Activated T-cell treated with anti-CD3 and anti-CD28 coated beads, Interleukin-2, amount 50 U/mL, for 24 hours (primary cell): ENCODE data around the gene NRP1.

Experiments used
- DNase-seq: peaks from one replicate; pipeline ENCODE4 v3.0.0-alpha.2; 2020
- H3K27ac Mint-ChIP-seq: 2 replicates; pipeline ENCODE4 v1.8.0; 2020; ENCODE audit warnings: mild to moderate bottlenecking, mixed read lengths
- H3K27me3 Mint-ChIP-seq: 2 replicates; pipeline ENCODE4 v1.8.0; 2020; ENCODE audit warnings: mixed read lengths
- H3K36me3 Mint-ChIP-seq: 2 replicates; pipeline ENCODE4 v1.8.0; 2020; ENCODE audit warnings: low read depth, mixed read lengths
- H3K4me1 Mint-ChIP-seq: 2 replicates; pipeline ENCODE4 v1.8.0; 2020; ENCODE audit warnings: low read depth, mixed read lengths
- H3K4me3 Mint-ChIP-seq: 2 replicates; pipeline ENCODE4 v1.8.0; 2020; ENCODE audit warnings: mild to moderate bottlenecking, moderate library complexity, mixed read lengths
- H3K9me3 Mint-ChIP-seq: 2 replicates; pipeline ENCODE4 v1.8.0; 2020; ENCODE audit warnings: mixed read lengths

The NRP1 gene

GRCh38 chr10:33279276-33279675 lies 55.2 kb downstream of the NRP1 start:
- H3K36me3 Mint-ChIP-seq, result no peaks in the 10 kb centered on the region
- no peak for DNase-seq
- no peak overlapping the region for H3K27ac Mint-ChIP-seq
- H3K9me3 Mint-ChIP-seq, result no peaks in the 10 kb centered on the region
- peaks cover 34% of the 10 kb centered on the region for H3K27me3 Mint-ChIP-seq
- H3K4me3 Mint-ChIP-seq, result no peak overlapping the region
- H3K4me1 Mint-ChIP-seq, result no peaks in the 10 kb centered on the region

DNA sequence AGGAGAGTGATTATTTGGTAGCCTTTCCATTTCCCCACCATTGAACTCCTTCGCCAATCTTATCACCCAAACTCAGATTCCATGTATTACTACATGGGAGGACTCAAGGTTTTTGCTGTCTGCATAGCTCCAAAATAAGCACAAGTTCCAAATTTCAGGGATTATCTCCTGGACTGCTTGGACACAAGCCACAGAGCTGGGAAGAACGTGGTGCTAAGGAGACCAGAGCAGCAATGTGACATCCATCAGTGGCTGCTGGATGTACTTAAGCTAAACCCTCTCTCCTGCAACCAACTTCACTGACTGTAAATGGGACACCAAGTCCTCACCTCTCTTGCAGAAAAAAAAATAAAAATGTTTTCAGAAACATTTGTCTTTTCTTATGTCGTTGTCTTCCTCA lies 56.3 kb downstream of the NRP1 start:
- no peak for DNase-seq
- H3K36me3 Mint-ChIP-seq, result no peaks in the 10 kb centered on the region

DNA sequence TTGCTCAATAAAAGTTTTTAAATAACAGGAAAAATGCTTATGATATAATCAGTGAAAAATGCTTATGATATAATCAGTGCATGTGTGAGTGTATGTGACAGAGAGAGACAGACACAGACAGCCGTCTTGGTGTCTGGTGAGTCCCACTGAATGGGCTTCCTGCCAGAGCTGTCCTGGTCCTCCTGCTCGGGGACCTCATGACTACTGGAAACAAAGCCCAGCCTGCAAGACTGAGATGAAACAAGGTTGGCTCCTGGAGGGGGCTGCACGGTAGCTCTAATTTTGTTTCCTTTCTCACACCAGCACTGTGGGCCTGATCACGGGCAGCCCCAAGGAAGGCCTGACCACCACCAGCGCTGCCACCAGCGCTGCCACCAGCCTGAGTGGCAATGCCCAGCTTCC lies 57.3 kb downstream of the NRP1 start:
- no peaks in the 10 kb centered on the region for H3K4me1 Mint-ChIP-seq
- no peaks in the 10 kb centered on the region for H3K36me3 Mint-ChIP-seq
- no peak for DNase-seq
- H3K4me3 Mint-ChIP-seq, result no peak overlapping the region
- no peaks in the 10 kb centered on the region for H3K9me3 Mint-ChIP-seq
- peaks cover 38% of the 10 kb centered on the region for H3K27me3 Mint-ChIP-seq
- H3K27ac Mint-ChIP-seq, result no peak overlapping the region

More for the DNA sequence above, 56.3 kb downstream of the NRP1 start:
- Mint-ChIP-seq H3K27ac (no peak overlapping the region), H3K9me3 (no peaks in the 10 kb centered on the region), H3K4me3 (no peak overlapping the region), H3K4me1 (no peaks in the 10 kb centered on the region), H3K27me3 (peaks cover 35% of the 10 kb centered on the region)

- peaks cover 41% of the 10 kb centered on the region for H3K27me3 Mint-ChIP-seq
- H3K9me3 Mint-ChIP-seq, result no peaks in the 10 kb centered on the region
- H3K4me1 Mint-ChIP-seq, result no peaks in the 10 kb centered on the region
- no peak for DNase-seq
- H3K4me3 Mint-ChIP-seq, result no peak overlapping the region
- H3K36me3 Mint-ChIP-seq, result no peaks in the 10 kb centered on the region
- H3K27ac Mint-ChIP-seq, result no peak overlapping the region
These were observed 58.1 kb downstream of the NRP1 start for GRCh38 chr10:33276282-33276923.

DNA sequence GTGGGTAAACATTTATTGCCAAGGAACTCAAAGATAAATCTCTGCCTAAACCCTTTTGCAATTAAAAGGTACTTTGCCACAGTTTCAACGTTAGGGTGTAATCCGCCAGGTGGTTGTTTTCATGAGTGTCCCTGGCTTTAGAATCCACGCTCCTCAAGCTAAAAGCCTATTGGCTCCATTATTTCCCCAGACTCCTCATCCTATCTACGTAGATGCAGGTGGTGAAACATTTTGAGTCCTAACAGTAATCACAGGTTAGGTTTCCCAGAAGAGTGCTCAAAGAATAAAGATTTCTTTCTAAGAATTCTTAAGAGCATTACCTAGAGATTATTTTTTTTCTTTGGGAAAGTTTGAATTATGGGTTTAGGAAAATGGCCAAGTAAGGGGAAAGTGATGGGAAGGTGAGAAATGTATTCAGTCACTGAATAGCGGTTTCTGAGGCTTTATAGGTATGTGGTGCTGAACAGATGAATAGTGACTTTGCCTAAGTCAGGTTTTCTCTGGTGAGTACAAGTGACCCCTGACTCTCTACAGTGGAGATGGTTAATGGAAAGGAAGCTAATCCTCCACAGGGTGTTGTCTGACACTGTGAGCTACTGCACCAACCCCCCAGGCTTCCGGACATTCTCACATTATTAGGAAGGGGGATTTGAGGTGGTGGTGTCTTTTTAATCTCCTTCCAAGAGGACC lies 60.2 kb downstream of the NRP1 start:
- Mint-ChIP-seq H3K27ac (no peak overlapping the region), H3K27me3 (peaks cover 44% of the 10 kb centered on the region), H3K9me3 (no peaks in the 10 kb centered on the region), H3K36me3 (no peaks in the 10 kb centered on the region), H3K4me1 (no peaks in the 10 kb centered on the region), H3K4me3 (no peak overlapping the region)
- no peak for DNase-seq

- H3K4me1 Mint-ChIP-seq, result no peaks in the 10 kb centered on the region
- H3K27ac Mint-ChIP-seq, result no peak overlapping the region
- peaks cover 45% of the 10 kb centered on the region for H3K27me3 Mint-ChIP-seq
- no peaks in the 10 kb centered on the region for H3K9me3 Mint-ChIP-seq
- H3K36me3 Mint-ChIP-seq, result no peaks in the 10 kb centered on the region
- DNase-seq, result no peak
- no peak overlapping the region for H3K4me3 Mint-ChIP-seq
These were observed 61.0 kb downstream of the NRP1 start for GRCh38 chr10:33273295-33274002.

DNA sequence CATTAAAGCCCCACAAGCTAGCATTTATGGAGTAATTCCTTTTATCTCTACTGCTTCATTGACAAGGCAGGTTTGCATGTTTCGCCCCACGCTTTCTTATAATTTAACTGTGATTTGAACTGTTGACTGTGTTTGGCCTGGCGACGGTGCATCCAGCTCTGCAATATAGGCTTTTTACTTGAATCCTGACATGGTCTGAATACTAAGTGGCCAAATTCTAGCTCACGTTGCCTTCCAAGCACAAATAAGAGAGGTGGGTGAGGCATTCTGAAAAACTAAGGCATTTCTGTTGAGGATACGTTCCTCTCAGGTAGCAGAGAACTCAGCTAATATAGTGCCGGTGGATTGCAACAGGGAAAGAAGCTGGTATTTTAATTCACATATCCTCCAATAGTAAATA lies 61.8 kb downstream of the NRP1 start:
- no peak for DNase-seq
- Mint-ChIP-seq H3K27ac (no peak overlapping the region), H3K9me3 (no peaks in the 10 kb centered on the region), H3K36me3 (no peaks in the 10 kb centered on the region), H3K4me3 (no peak overlapping the region), H3K27me3 (peaks cover 51% of the 10 kb centered on the region), H3K4me1 (no peaks in the 10 kb centered on the region)

DNA sequence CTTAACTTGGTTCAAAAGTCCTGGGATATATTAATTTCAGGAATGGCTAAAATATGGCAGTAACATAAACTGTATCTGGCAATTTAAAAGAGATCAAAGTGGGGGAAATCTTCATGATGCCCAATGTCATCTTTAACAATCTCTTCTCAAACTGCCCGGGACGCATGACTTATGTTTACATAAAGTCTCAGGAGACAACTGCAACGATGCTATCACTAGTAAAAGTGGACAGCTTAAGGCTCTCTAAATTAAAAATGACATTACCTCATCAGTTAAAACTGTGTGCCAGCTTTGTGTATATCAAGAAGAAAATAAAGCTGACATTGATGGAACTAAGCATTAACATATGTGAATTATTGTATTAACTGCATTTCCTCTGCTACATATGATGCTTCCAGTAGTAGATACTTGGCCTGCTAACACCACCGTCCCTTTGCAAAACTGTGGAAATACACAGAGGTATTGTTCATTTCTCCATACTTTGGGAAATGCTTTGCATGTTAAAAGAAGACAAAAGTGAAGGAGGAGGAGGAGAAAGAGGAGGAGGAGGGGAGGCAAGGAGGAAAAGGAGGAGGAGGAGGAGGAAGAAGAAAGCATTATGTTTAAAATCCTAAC lies 62.4 kb downstream of the NRP1 start:
- H3K27ac Mint-ChIP-seq, result no peak overlapping the region
- H3K4me3 Mint-ChIP-seq, result no peak overlapping the region
- peaks cover 56% of the 10 kb centered on the region for H3K27me3 Mint-ChIP-seq
- H3K9me3 Mint-ChIP-seq, result no peaks in the 10 kb centered on the region
- no peak for DNase-seq
- H3K4me1 Mint-ChIP-seq, result peaks cover 1% of the 10 kb centered on the region
- no peaks in the 10 kb centered on the region for H3K36me3 Mint-ChIP-seq

DNA sequence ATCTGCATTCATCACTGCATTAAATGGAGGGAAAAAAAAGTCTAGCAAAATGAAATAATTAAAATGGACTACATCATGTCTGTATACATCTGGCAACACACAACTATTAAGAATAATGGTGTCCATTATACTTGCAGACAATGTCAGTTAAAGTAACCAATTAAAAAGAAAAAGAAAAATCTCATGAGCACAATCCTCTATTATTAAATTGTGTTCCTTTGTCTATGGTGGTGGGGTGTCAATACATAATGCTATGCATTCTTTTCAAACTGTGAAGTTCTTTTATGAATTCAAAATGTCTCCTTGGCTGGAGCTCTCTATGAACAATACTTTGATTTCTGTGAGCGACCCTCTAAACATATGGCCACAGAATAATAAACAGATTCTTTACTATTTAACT lies 63.5 kb downstream of the NRP1 start:
- no peaks in the 10 kb centered on the region for H3K9me3 Mint-ChIP-seq
- H3K27ac Mint-ChIP-seq, result no peak overlapping the region
- no peaks in the 10 kb centered on the region for H3K36me3 Mint-ChIP-seq
- no peak overlapping the region for H3K4me3 Mint-ChIP-seq
- no peak for DNase-seq
- peaks cover 58% of the 10 kb centered on the region for H3K27me3 Mint-ChIP-seq
- H3K4me1 Mint-ChIP-seq, result peaks cover 9% of the 10 kb centered on the region

DNA sequence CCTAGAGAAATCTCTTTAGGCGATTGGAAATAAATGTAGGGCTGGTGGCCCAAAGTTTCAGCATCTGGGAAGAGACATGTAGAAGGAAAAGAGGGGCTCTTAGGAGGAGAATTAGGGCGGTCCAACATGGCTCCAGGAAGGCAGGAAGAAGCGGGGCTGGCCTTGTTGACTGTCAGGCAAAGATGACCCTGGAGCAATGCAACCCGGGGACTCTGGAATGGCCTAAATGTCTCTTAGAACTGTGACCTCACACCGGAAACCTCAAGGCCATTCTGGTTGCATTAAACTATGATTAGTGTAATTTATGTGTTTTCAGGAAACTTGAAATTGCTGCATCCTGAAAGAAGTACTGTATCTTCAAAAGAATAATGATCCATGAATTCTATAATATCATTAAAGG lies 66.8 kb downstream of the NRP1 start:
- Mint-ChIP-seq H3K36me3 (no peaks in the 10 kb centered on the region), H3K27ac (no peak overlapping the region), H3K9me3 (no peaks in the 10 kb centered on the region), H3K4me1 (peaks cover 39% of the 10 kb centered on the region), H3K4me3 (no peak overlapping the region), H3K27me3 (peaks cover 44% of the 10 kb centered on the region)
- DNase-seq, result no peak

- Mint-ChIP-seq H3K27ac (peak overlapping the region; percentile 77), H3K9me3 (no peaks in the 10 kb centered on the region), H3K36me3 (no peaks in the 10 kb centered on the region), H3K4me3 (no peak overlapping the region), H3K4me1 (peaks cover 40% of the 10 kb centered on the region), H3K27me3 (peaks cover 29% of the 10 kb centered on the region)
- peak; percentile 56 for DNase-seq
These were observed 68.8 kb downstream of the NRP1 start for GRCh38 chr10:33265621-33266020.

GRCh38 chr10:33263453-33263852 lies 71.0 kb downstream of the NRP1 start:
- no peaks in the 10 kb centered on the region for H3K9me3 Mint-ChIP-seq

DNA sequence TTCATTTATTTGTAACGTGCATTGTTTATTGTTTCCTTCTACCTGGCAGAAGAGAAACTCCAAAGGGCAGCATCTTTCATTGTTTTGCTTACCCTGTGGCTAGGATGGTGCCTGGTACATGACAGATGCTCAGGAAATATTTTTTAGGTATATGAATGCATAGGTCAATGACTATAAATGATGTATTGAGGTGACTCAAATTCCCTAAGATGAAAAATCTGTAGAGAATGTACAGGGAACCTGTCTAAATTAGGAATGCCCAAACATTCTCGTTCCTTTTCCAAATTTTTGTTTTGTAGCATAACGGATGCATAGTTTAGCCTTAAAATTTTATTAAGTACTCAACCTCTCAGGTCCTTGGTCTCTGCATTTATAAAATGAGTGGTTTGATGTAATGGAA lies 71.6 kb downstream of the NRP1 start:
- H3K4me1 Mint-ChIP-seq, result peaks cover 40% of the 10 kb centered on the region

More at GRCh38 chr10:33263453-33263852, 71.0 kb downstream of the NRP1 start:
- Mint-ChIP-seq H3K4me1 (peaks cover 40% of the 10 kb centered on the region), H3K36me3 (no peaks in the 10 kb centered on the region), H3K27ac (peak overlapping the region; percentile 87), H3K4me3 (no peak overlapping the region), H3K27me3 (peaks cover 29% of the 10 kb centered on the region)
- no peak for DNase-seq

DNA sequence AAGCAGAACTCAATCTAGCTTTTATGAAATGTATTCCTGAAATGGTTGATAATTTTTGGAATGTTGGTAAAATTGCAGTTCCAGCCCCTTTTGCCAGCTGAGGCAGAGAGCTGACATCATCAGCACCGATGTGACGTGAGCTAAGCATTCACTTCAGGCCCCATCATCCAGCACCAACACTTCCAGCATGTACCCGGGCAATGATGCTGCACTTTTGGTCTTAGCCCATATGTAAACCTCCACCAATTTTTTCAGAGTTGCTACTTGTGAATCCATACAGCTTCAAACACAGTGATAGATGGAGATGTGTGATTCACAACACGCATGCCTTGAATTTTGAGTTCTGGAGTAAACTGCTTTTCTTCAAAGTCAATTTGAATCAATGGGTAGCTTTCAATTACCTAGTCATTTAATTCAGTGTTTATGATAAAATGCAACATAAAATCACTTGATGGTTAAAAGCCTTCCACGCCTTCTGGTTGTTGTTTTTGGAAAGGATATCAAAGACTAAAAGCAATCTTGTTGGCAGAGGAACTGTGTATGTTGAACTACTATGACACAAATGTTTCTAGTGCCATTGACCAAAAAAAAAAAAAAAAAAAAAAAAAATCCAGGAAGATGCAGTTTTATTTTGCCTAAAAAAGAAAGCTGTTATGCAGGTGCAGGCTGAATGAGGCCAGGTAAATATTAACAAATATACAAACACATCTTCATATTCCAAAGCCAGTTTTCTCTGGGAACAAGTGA lies 73.9 kb downstream of the NRP1 start:
- Mint-ChIP-seq H3K4me1 (peaks cover 28% of the 10 kb centered on the region), H3K4me3 (no peak overlapping the region), H3K9me3 (no peaks in the 10 kb centered on the region), H3K27ac (no peak overlapping the region), H3K27me3 (peaks cover 41% of the 10 kb centered on the region), H3K36me3 (no peaks in the 10 kb centered on the region)
- DNase-seq, result no peak

More for the DNA sequence above, 71.6 kb downstream of the NRP1 start:
- Mint-ChIP-seq H3K27me3 (peaks cover 28% of the 10 kb centered on the region), H3K9me3 (no peaks in the 10 kb centered on the region), H3K4me3 (no peak overlapping the region), H3K27ac (no peak overlapping the region), H3K36me3 (no peaks in the 10 kb centered on the region)
- no peak for DNase-seq
